Measurements from ENCODE around the gene VPS13D. TPM values are rescaled to one million over a fixed set of nuclear protein-coding genes. Genes with fewer than 3 reads are reported as not detected.

Gene VPS13D
- total RNA-seq, 1 donor from 2014 or later, result 25.8 TPM

DNA sequence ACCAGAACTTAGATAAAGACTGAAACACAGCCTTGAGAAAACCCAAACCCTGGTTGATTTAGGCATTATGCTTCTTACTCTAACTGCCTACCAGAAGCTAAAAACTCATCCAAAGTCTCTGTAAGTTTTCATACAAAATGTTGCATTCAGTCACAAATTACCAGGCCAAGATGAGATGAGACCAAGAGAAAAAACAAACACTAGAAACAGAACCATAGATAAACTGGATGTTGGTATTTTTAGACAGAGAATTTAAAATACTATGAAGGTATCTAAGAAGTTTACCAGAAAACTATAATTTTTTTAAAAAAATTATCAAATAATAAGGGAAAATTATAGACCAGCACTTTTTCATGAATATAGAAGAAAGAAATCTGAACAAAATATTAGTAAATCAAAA lies 180.5 kb downstream of the VPS13D start:
- FAIRE-seq (no peak), DNase-seq (ENCODE audit: low read depth) (no peak)
- H3K36me3 ChIP-seq (ENCODE audit: control insufficient read depth, insufficient read depth, low read length), result peaks cover 2% of the 10 kb centered on the region
- H3K27me3 ChIP-seq (ENCODE audit: control insufficient read depth, insufficient read depth, low read length), result no peaks in the 10 kb centered on the region
- no peak overlapping the region for H3K4me3 ChIP-seq (ENCODE audit: low read depth, low read length)
- TF ChIP-seq, protein P1, sequence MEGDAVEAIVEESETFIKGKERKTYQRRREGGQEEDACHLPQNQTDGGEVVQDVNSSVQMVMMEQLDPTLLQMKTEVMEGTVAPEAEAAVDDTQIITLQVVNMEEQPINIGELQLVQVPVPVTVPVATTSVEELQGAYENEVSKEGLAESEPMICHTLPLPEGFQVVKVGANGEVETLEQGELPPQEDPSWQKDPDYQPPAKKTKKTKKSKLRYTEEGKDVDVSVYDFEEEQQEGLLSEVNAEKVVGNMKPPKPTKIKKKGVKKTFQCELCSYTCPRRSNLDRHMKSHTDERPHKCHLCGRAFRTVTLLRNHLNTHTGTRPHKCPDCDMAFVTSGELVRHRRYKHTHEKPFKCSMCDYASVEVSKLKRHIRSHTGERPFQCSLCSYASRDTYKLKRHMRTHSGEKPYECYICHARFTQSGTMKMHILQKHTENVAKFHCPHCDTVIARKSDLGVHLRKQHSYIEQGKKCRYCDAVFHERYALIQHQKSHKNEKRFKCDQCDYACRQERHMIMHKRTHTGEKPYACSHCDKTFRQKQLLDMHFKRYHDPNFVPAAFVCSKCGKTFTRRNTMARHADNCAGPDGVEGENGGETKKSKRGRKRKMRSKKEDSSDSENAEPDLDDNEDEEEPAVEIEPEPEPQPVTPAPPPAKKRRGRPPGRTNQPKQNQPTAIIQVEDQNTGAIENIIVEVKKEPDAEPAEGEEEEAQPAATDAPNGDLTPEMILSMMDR (IDR thresholded peaks at IDR 0.05; ENCODE audit: insufficient read depth, low read length, severe bottlenecking), result no peak

DNA sequence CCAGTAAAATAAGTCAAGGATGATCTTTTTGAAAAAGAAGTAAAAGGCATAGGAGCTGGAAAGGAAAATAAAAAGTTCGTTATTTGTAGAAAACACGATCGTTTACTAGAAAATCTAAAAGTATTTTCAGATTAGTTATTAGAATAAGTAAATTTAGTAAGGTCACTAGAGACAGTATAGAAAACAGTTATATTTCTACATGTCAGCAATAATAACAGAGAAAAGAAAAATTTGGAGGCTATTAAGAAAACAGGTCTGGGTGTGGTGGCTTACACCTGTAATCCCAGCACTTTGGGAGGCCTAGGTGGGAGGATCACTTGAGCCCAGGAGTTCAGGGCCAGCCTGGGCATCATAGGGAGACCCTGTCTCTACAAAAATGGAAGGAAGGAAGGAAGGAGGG lies 181.3 kb downstream of the VPS13D start:
- Histone ChIP-seq H3K4me3 (ENCODE audit: low read depth, low read length) (no peak overlapping the region), H3K36me3 (ENCODE audit: control insufficient read depth, insufficient read depth, low read length) (peaks cover 2% of the 10 kb centered on the region)
- FAIRE-seq, result no peak

DNA sequence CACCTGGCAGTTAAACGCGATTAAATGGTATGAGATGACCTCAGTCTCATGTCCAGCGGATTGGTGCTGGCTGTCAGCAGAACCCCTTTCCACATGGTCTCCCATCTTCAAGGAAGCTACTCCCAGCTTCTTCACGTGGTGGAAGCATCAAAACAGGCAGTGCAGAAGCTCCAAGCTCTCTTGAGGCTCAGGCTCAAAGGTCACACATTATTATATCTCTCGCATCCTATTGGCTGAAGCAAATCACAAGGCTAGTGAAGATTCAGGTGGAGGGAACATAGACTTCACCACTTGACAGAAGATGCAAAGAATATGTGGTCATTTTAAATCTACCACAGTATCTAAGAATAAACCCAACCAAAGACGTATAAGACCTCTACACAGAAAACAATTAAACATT lies 181.9 kb downstream of the VPS13D start:
- Histone ChIP-seq H3K27me3 (ENCODE audit: control insufficient read depth, insufficient read depth, low read length) (no peaks in the 10 kb centered on the region), H3K4me3 (ENCODE audit: low read depth, low read length) (no peak overlapping the region), H3K36me3 (ENCODE audit: control insufficient read depth, insufficient read depth, low read length) (peaks cover 2% of the 10 kb centered on the region)
- FAIRE-seq (peak; percentile 81), DNase-seq (ENCODE audit: low read depth) (no peak)
- TF ChIP-seq, protein P1 (IDR thresholded peaks at IDR 0.05; ENCODE audit: insufficient read depth, low read length, severe bottlenecking), result no peak

More for the DNA sequence above, 181.3 kb downstream of the VPS13D start:
- no peaks in the 10 kb centered on the region for H3K27me3 ChIP-seq (ENCODE audit: control insufficient read depth, insufficient read depth, low read length)
- DNase-seq (ENCODE audit: low read depth), result no peak
- TF ChIP-seq, protein P1 (IDR thresholded peaks at IDR 0.05; ENCODE audit: insufficient read depth, low read length, severe bottlenecking), result no peak

DNA sequence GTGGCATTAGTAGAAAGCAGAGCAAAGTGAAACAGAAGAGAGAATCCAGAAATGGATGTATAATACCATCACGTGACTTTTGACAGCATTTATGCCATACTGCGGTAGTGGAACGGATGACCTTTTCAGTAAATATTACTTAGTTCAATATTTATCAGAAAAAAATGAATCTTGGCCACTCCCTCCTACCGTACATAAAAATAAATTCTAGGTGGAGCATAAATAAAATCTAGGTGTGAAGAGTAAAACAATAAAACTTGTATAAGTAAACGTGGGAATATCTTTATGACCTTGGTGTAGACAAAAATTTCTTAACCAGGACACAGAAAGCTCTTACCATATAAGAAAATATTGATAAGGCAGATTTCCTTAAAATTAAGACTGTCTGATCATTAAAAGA lies 182.6 kb downstream of the VPS13D start:
- FAIRE-seq (no peak), DNase-seq (ENCODE audit: low read depth) (no peak)
- TF ChIP-seq, protein P1 (IDR thresholded peaks at IDR 0.05; ENCODE audit: insufficient read depth, low read length, severe bottlenecking), result no peak
- Histone ChIP-seq H3K36me3 (ENCODE audit: control insufficient read depth, insufficient read depth, low read length) (peaks cover 4% of the 10 kb centered on the region), H3K4me3 (ENCODE audit: low read depth, low read length) (no peak overlapping the region), H3K27me3 (ENCODE audit: control insufficient read depth, insufficient read depth, low read length) (no peaks in the 10 kb centered on the region)

DNA sequence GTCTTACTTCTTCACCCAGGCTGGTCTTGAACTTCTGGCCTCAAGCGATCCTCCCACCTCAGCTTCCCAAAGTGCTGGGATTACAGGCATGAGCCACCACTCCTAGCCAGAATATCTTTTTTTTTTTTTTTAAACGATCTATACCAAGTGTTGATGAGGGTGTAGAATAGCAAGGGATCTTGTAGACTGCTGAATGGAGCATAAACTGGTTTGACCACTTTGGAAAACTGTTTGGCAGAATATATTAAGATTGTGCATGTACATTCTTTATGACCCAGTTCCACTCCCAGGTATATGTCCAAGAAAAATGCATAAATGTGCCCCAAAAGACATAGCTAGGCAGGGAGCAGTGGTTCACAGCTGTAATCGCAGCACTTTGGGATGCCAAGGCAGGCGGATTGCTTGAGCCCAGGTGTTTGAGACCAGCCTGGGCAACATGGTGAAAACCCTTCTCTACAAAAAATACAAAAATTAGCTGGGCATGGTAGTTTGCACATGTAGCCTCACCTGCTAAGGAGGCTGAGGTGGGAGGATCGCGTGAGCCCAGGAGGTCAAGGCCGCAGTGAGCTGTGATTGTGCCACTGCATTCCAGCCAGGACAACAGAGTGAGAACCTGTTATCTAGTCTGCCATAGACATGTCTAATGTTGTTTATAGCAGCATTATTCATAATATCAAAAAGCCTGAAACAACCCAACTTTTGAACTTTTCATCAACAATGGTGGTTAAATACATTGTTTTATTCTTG lies 184.0 kb downstream of the VPS13D start:
- TF ChIP-seq, protein P1 (IDR thresholded peaks at IDR 0.05; ENCODE audit: insufficient read depth, low read length, severe bottlenecking), result no peak
- Histone ChIP-seq H3K27me3 (ENCODE audit: control insufficient read depth, insufficient read depth, low read length) (no peaks in the 10 kb centered on the region), H3K36me3 (ENCODE audit: control insufficient read depth, insufficient read depth, low read length) (peaks cover 4% of the 10 kb centered on the region), H3K4me3 (ENCODE audit: low read depth, low read length) (no peak overlapping the region)
- DNase-seq (ENCODE audit: low read depth), result no peak
- FAIRE-seq, result no peak

All from bronchial epithelial cell (primary cell).